Myocyte (in vitro differentiated cells): ENCODE measurements around the gene CDC23. TPM values are rescaled to one million over a fixed set of nuclear protein-coding genes. Genes with fewer than 3 reads are reported as not detected.
"Not testable (repeated sequence)": the region's sequence is repeated elsewhere in the genome, so short reads cannot be mapped to it uniquely, and the experiment has no call there.

Experiments used
- DNase-seq: peaks from one replicate; pipeline ENCODE4 v3.0.0-alpha.2; 2012; ENCODE audit warnings: low read depth
- polyA plus RNA-seq: library from polyadenylated mRNA; unstranded; fragments of >200 nt; gene quantifications from one replicate; pipeline ENCODE4 v1.2.1, GENCODE V29; 2012; ENCODE audit warnings: missing spikeins
- total RNA-seq: library from RNA; depleted of rRNA; stranded (reverse); fragments of >200 nt; gene quantifications from 2 replicates; pipeline ENCODE4 v1.2.3, GENCODE V29; 2014

Gene CDC23
- 31.6 and 33.2 TPM in 2 replicates for total RNA-seq
- 22.2 TPM for polyA plus RNA-seq

- DNase-seq = peak; percentile 99
Measured at GRCh38 chr5:138213161-138214029, at the start of gene CDC23. Gene CDC23, minus strand, starts transcription at chr5:138213323. Its CDS starts 11 bp downstream, at chr5:138213312.

- DNase-seq = no peak
Measured at GRCh38 chr5:138258704-138259292, 45.7 kb upstream of the CDC23 start.

GRCh38 chr5:138257583-138257982 is 44.5 kb upstream of the CDC23 start:
- DNase-seq = no peak

GRCh38 chr5:138252944-138253343 is 39.8 kb upstream of the CDC23 start:
- no peak for DNase-seq

- DNase-seq = not testable (repeated sequence)
Measured at GRCh38 chr5:138247800-138248199, 34.7 kb upstream of the CDC23 start.

- DNase-seq = no peak
Measured at GRCh38 chr5:138246822-138247221, 33.7 kb upstream of the CDC23 start.

- no peak for DNase-seq
Measured at GRCh38 chr5:138246334-138246733, 33.2 kb upstream of the CDC23 start.

GRCh38 chr5:138245717-138246116 is 32.6 kb upstream of the CDC23 start:
- peak; percentile 51 for DNase-seq

- DNase-seq = no peak
Measured at GRCh38 chr5:138243794-138244193, 30.7 kb upstream of the CDC23 start.

- peak; percentile 6 for DNase-seq
Measured at GRCh38 chr5:138241688-138242571, 28.8 kb upstream of the CDC23 start.

- no peak for DNase-seq
Measured at GRCh38 chr5:138240650-138241385, 27.7 kb upstream of the CDC23 start.

- no peak for DNase-seq
Measured at GRCh38 chr5:138238034-138238433, 24.9 kb upstream of the CDC23 start.

GRCh38 chr5:138234651-138235050 is 21.5 kb upstream of the CDC23 start:
- no peak for DNase-seq

GRCh38 chr5:138233280-138233679 is 20.2 kb upstream of the CDC23 start:
- DNase-seq = no peak

- no peak for DNase-seq
Measured at GRCh38 chr5:138230981-138231589, 18.0 kb upstream of the CDC23 start.

GRCh38 chr5:138230261-138230660 is 17.1 kb upstream of the CDC23 start:
- DNase-seq = no peak

- DNase-seq = no peak
Measured at GRCh38 chr5:138229387-138229786, 16.3 kb upstream of the CDC23 start.

GRCh38 chr5:138226910-138227309 is 13.8 kb upstream of the CDC23 start:
- no peak for DNase-seq

- DNase-seq = no peak
Measured at GRCh38 chr5:138224712-138225111, 11.6 kb upstream of the CDC23 start.

GRCh38 chr5:138223532-138223931 is 10.4 kb upstream of the CDC23 start:
- no peak for DNase-seq
